H1 (cell line): ENCODE measurements around the gene ANK2.

Experiments
- CBX5 ChIP-seq: fragments of 300-800, 300-1000 bp; sonication (generic); IDR thresholded peaks from 2 replicates; pipeline ENCODE4 v1.7.1; 2016; ENCODE audit warnings: antibody characterized with exemption, low read length, low read depth
- CTCF ChIP-seq, 3 experiments: IDR thresholded peaks; 1 replicate in 2 of 3; 2 replicates in 1 of 3; pipeline versions ENCODE4 v1.5.1 to v1.6.1; 2011; ENCODE audit warnings: low read length in 3 of 3, mild to moderate bottlenecking in 3 of 3, inconsistent platforms in 2 of 3, low read depth in 1 of 3, moderate library complexity in 1 of 3; ENCODE audit not compliant: insufficient read depth in 1 of 3; ENCODE audit errors: control extremely low read depth in 1 of 3
- EP300 ChIP-seq, 2 experiments: IDR thresholded peaks; 1 replicate in 1 of 2; 2 replicates in 1 of 2; pipeline ENCODE4 v1.6.1; 2011 to 2012; ENCODE audit warnings: low read depth in 2 of 2, low read length in 2 of 2, mild to moderate bottlenecking in 2 of 2, borderline replicate concordance in 1 of 2, inconsistent platforms in 1 of 2, moderate library complexity in 1 of 2
- JUN ChIP-seq: IDR thresholded peaks from 2 replicates; pipeline ENCODE4 v1.6.1; 2011; ENCODE audit warnings: low read depth, mild to moderate bottlenecking, improper control_type of control experiment, low read length
- POLR2A ChIP-seq, 2 experiments: IDR thresholded peaks; 1 replicate in 1 of 2; 2 replicates in 1 of 2; pipeline ENCODE4 v1.6.1; 2011; ENCODE audit warnings: low read depth in 2 of 2, low read length in 2 of 2, mild to moderate bottlenecking in 2 of 2; ENCODE audit errors: control extremely low read depth in 1 of 2
- POLR2AphosphoS5 ChIP-seq: IDR thresholded peaks from 2 replicates; pipeline ENCODE4 v1.6.1; 2011; ENCODE audit warnings: low read depth, low read length
- RFX5 ChIP-seq: IDR thresholded peaks from 2 replicates; pipeline ENCODE4 v1.6.1; 2011; ENCODE audit warnings: low read depth, low read length, improper control_type of control experiment, borderline replicate concordance
- ZNF274 ChIP-seq: IDR thresholded peaks from 2 replicates; pipeline ENCODE4 v1.7.0; 2012; ENCODE audit warnings: low read length, borderline replicate concordance; ENCODE audit errors: extremely low read depth

- no peak for TF ChIP-seq CTCF (IDR thresholded peaks at IDR 0.05; ENCODE audit: control extremely low read depth in 1 of 3, insufficient read depth in 1 of 3, low read depth in 1 of 3, low read length in 3 of 3)
- TF ChIP-seq RFX5: no peak
- no peak for TF ChIP-seq POLR2A (IDR thresholded peaks at IDR 0.05; ENCODE audit: control extremely low read depth in 1 of 2, low read depth in 2 of 2, low read length in 2 of 2)
- TF ChIP-seq ZNF274: no peak
- TF ChIP-seq EP300 (IDR thresholded peaks at IDR 0.05; ENCODE audit: borderline replicate concordance in 1 of 2, low read depth in 2 of 2, low read length in 2 of 2): no peak
- no peak for TF ChIP-seq POLR2AphosphoS5
- no peak for TF ChIP-seq CBX5
- no peak for TF ChIP-seq JUN
Measured at GRCh38 chr4:113186913-113187312, 137.5 kb downstream of the ANK2 start.
